ENCODE data around the gene ANXA11. TPM values are rescaled to one million over a fixed set of nuclear protein-coding genes. Genes with fewer than 3 reads are reported as not detected.
A peak's percentile ranks its signal among the peaks of the same experiment; 100 is the strongest.

The ANXA11 gene
- total and polyA plus RNA-seq, 9 of the 15 experiments (the other 6 are each of a cell fraction or from before 2014, with no cell fraction given), result 43.6 to 212 (median 109) TPM

DNA sequence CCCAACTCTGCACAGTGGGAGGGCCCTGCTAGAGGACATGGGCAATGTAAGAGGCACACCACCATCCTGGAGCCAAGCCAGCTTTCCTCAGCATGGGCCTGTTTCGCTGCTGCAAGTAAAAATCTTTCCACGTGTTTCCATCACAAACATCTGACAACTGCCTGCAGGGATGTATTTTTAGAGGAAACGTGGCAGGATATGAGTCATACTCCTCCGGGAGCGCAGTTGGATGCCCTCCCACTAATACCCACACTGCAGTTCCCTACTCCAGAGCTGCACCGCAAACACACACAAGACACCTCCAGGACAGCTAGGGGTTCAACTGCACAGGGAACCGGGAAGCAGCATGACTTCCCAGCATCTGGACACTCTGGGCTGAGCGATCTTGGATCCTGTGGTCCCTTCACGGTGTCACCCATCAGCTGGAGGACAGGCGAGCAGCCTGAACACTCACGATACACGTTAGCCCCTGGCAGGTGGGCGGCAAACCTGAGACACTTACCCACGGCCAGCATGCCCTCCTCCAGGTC, 46.7 kb downstream of the ANXA11 start (continued):
- TF ChIP-seq, protein P1, sequence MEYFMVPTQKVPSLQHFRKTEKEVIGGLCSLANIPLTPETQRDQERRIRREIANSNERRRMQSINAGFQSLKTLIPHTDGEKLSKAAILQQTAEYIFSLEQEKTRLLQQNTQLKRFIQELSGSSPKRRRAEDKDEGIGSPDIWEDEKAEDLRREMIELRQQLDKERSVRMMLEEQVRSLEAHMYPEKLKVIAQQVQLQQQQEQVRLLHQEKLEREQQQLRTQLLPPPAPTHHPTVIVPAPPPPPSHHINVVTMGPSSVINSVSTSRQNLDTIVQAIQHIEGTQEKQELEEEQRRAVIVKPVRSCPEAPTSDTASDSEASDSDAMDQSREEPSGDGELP (CRISPR knock-in tag; IDR thresholded peaks at IDR 0.05; ENCODE audit: borderline replicate concordance), result peak; percentile 58; the same call in 1 of the 2 replicates
- TF ChIP-seq EP400 (IDR thresholded peaks at IDR 0.05), result peak; percentile 94
- no peak for TF ChIP-seq MXI1 (IDR thresholded peaks at IDR 0.05; ENCODE audit: low read depth, low read length)
- peak; percentile 13 to 74; a peak in 2 of 4 replicates for TF ChIP-seq TRIM24 (IDR thresholded peaks at IDR 0.05)
- peak; percentile 82 for TF ChIP-seq SMARCA4 (IDR thresholded peaks at IDR 0.05)
- peak; percentile 21 for TF ChIP-seq TAF1 (IDR thresholded peaks at IDR 0.05; ENCODE audit: control insufficient read depth, extremely low read depth, insufficient read depth, low read length, severe bottlenecking)
- TF ChIP-seq, protein P2, sequence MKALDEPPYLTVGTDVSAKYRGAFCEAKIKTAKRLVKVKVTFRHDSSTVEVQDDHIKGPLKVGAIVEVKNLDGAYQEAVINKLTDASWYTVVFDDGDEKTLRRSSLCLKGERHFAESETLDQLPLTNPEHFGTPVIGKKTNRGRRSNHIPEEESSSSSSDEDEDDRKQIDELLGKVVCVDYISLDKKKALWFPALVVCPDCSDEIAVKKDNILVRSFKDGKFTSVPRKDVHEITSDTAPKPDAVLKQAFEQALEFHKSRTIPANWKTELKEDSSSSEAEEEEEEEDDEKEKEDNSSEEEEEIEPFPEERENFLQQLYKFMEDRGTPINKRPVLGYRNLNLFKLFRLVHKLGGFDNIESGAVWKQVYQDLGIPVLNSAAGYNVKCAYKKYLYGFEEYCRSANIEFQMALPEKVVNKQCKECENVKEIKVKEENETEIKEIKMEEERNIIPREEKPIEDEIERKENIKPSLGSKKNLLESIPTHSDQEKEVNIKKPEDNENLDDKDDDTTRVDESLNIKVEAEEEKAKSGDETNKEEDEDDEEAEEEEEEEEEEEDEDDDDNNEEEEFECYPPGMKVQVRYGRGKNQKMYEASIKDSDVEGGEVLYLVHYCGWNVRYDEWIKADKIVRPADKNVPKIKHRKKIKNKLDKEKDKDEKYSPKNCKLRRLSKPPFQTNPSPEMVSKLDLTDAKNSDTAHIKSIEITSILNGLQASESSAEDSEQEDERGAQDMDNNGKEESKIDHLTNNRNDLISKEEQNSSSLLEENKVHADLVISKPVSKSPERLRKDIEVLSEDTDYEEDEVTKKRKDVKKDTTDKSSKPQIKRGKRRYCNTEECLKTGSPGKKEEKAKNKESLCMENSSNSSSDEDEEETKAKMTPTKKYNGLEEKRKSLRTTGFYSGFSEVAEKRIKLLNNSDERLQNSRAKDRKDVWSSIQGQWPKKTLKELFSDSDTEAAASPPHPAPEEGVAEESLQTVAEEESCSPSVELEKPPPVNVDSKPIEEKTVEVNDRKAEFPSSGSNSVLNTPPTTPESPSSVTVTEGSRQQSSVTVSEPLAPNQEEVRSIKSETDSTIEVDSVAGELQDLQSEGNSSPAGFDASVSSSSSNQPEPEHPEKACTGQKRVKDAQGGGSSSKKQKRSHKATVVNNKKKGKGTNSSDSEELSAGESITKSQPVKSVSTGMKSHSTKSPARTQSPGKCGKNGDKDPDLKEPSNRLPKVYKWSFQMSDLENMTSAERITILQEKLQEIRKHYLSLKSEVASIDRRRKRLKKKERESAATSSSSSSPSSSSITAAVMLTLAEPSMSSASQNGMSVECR (CRISPR knock-in tag; IDR thresholded peaks at IDR 0.05), result peak; percentile 64
- TF ChIP-seq ZNF311 (CRISPR knock-in tag; IDR thresholded peaks at IDR 0.05), result no peak
- peak; percentile 95 for TF ChIP-seq MYC (IDR thresholded peaks at IDR 0.05; ENCODE audit: low read depth, low read length)
- peak; percentile 21; the same call in 1 of the 2 replicates for TF ChIP-seq MYC (CRISPR knock-in tag; IDR thresholded peaks at IDR 0.05; ENCODE audit: borderline replicate concordance, low read depth)
- no peak for TF ChIP-seq NR1H2 (CRISPR knock-in tag; IDR thresholded peaks at IDR 0.05)
- TF ChIP-seq, protein P3, sequence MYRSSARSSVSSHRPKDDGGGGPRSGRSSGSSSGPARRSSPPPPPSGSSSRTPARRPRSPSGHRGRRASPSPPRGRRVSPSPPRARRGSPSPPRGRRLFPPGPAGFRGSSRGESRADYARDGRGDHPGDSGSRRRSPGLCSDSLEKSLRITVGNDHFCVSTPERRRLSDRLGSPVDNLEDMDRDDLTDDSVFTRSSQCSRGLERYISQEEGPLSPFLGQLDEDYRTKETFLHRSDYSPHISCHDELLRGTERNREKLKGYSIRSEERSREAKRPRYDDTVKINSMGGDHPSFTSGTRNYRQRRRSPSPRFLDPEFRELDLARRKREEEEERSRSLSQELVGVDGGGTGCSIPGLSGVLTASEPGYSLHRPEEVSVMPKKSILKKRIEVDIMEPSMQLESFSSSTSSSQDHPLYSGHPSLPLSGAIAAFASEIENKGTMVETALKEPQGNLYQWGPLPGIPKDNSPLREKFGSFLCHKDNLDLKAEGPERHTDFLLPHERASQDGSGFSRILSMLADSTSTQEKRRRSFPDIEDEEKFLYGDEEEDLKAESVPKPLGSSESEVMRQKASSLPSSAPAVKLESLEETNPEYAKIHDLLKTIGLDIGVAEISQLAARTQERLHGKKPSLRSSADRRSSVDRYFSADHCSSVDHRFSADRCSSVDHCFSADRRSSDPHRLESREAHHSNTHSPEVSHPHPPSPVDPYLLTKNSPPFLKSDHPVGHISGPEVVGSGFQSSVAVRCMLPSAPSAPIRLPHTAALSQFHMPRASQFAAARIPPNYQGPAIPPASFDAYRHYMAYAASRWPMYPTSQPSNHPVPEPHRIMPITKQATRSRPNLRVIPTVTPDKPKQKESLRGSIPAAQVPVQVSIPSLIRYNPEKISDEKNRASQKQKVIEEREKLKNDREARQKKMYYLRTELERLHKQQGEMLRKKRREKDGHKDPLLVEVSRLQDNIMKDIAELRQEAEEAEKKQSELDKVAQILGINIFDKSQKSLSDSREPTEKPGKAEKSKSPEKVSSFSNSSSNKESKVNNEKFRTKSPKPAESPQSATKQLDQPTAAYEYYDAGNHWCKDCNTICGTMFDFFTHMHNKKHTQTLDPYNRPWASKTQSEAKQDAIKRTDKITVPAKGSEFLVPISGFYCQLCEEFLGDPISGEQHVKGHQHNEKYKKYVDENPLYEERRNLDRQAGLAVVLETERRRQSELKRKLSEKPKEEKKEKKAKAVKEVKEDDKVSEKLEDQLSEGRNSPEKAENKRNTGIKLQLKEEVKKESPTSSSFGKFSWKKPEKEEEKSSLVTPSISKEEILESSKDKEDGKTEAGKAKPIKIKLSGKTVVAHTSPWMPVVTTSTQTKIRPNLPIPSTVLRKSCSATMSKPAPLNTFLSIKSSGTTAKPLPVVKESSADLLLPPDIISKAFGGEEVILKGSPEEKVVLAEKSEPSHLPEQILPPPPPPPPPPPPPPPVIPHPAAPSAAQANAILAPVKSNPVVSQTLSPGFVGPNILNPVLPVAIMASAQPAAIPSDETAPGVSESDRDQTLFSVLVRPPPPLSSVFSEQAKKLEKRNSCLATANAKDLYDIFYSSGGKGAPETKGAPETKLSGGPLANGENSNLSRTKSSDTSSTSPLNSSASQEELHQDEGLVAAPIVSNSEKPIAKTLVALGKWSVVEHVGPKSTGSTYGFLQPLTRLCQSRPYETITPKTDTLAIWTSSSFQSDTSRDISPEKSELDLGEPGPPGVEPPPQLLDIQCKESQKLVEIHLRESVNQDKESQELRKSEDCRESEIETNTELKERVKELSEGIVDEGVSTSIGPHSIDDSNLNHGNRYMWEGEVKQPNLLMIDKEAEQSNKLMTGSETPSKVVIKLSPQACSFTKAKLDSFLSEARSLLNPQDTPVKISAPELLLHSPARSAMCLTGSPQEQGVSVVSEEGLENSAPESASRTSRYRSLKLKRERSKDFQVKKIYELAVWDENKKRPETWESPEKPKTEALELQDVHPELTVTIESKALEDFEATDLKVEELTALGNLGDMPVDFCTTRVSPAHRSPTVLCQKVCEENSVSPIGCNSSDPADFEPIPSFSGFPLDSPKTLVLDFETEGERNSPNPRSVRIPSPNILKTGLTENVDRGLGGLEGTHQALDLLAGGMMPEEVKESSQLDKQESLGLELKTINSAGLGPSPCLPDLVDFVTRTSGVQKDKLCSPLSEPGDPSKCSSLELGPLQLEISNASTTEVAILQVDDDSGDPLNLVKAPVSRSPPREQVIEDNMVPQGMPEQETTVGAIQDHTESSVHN (IDR thresholded peaks at IDR 0.05; ENCODE audit: borderline replicate concordance in 1 of 2, low read depth in 1 of 2), result peak in 1 of 2 experiments; percentile 85; a peak in 2 of 4 replicates
- TF ChIP-seq MAZ (CRISPR knock-in tag; conservative IDR thresholded peaks at IDR 0.05 in 1 of 2, IDR thresholded peaks at IDR 0.05 in 1 of 2), result peak; percentile 7 to 46; a peak in 1 of 4 replicates
- peak; percentile 27; the same call in 1 of the 2 replicates for TF ChIP-seq ESRRA (IDR thresholded peaks at IDR 0.05; ENCODE audit: borderline replicate concordance, low read depth)

All from K562 (cell line).